NCI-H748 (cell line): ENCODE data around the gene TMEM163.

Source experiments
- DNase-seq: peaks from one replicate; lab custom pipeline; 2025; ENCODE audit not compliant: unreplicated experiment; lab: John Stamatoyannopoulos, UW

Gene TMEM163

DNA sequence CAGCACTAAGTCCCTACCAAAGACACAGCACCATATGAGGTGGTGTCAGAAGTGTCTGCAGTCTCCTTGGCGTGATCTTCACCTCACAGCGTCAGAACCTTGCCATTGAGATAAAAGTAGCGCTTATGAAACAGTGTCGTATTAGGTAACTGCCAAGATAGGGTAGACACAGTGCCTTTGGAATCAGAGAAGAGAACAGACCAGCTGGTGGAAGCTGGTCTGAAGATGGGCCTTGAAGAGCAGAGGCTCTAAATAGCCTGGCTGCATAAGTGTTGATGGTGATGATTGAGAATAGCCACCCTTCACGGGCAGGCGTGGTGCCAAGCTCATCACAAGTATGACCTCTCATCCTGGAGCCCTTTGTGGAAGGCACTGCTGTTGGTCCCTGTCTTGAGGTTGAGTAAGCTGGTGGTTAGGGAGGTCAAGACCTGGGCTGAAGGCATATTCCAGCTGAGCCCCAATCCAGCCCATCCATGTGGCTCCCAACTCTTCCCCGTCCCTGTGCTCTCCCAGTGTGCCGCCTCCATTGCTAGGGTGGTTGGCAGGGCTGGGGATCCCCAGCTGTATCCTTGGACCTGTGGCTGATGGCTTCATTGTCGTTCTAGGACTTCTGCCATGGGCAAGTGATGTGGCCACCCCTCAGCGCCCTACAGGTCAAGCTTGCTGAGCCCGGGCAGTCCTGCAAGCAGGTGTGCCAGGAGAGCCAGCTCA lies 277.5 kb downstream of the TMEM163 start:
- DNase-seq = no peak

DNA sequence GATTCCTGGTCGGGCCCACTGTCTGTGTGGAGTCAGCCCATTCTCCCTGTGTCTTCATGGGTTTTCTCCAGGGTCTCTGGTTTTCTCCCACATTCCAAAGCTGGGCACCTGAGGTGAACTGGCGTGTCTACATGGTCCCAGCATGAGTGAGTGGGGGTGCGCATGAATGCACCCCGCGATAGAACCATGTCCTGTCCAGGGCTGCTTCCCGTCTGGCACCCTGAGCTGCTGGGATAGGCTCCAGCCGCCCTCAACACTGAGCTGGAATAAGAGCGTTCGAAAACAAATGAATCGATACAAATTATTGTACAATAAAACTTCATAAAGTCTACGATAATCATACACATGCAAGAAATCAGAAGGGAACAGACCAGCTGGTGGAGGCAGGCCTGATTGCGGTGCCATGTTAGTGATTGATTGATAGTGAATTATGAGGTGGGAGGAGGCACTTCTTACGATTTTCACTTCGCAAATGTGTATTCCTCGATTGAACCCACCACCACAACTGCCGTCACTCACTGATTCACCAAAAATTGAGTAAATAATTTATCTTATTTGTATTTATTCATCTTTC lies 278.4 kb downstream of the TMEM163 start:
- no peak for DNase-seq

DNA sequence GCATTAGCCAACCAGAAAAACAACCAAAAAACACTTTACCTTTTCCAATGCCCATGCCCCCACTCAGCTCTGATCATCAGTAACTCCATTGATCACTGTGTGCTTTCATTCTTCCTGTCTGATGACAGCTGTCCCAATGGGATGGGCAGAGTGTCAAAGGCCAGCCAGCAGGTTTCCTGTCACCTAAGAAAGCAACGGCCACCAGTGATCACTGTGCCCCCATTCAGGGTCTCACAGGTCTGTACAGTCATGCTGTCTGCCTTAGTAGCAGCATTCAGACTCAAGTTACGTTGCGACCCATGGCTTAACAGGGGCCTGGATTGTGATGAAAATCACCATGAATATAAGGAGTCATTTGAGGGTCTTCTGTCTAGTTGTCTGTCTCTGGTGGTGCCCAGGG lies 280.4 kb downstream of the TMEM163 start:
- no peak for DNase-seq

DNA sequence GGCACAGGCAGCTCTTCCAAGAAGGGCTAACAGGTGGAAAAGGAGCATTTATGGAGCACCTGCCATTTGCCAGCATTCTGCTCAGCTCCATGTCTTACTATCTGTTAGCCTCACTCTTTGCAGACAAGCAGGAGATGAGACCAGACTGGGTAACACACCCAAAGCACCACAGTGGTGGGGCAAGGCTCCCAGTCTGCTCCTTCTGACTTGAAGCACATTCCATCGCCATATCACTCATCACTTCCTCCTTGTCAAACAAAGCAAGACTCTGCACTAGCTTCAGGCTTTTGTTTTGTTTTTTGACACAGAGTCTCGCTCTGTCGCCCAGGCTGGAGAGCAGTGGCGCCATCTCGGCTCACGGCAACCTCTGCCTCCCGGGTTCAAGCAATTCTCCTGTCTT lies 282.1 kb downstream of the TMEM163 start:
- DNase-seq = no peak

DNA sequence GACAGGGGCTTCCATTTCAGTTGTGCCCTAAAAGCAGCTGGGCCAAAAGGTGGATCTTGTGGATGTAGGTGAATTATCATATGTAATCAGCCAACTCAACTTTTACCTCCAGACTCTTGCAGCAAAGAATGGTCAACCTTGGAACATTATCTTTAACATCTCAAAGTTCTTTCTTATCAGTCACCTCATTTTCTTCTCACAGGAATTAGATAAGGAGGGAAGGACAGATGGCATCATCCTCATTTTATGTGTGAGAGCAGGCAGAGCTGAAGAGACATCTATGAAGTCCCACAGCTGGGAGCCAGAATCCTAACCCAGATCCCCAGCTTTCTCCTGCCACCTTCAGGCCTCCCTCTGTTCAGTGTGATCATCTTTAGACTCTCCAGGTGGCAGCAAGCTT lies 282.9 kb downstream of the TMEM163 start:
- no peak for DNase-seq

DNA sequence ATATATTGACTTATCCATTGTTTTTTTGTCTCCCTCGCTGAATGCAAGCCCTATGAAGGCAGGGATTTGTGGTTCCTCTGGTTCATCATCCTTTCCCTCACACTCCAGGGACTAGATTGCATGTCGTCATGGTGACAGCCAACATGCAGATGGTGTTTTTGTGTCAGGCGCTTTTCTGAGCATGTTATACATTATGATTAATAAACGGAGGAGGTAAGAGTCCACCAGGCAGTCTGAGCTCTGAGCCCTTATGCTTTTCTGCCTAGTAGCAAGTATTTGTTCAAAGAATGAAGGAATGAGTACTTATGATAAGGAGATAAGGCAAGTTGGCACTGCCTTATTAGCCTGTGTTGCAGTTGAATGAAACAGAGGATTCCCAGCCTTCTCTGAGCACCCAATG lies 283.3 kb downstream of the TMEM163 start:
- DNase-seq = no peak

DNA sequence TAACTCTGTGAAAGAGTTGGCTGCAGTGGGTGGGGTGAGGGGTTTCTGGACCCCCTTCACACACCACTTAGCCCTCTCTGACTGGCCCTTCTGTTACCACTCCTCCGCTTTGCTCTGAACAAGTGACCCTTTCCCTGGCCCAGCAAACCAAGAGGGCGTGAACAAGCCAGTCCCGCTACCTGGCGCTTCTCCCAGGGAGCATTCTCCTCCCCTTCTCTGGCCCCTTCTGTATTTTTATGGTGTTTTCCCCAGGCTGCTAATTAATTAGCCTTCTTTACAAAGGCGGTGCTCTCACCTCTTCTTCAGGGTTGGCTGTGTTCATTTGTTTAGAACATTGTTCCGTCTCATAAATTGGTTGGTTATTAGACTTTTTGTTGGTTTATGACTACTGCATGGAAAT lies 284.8 kb downstream of the TMEM163 start:
- DNase-seq = peak; percentile 19

DNA sequence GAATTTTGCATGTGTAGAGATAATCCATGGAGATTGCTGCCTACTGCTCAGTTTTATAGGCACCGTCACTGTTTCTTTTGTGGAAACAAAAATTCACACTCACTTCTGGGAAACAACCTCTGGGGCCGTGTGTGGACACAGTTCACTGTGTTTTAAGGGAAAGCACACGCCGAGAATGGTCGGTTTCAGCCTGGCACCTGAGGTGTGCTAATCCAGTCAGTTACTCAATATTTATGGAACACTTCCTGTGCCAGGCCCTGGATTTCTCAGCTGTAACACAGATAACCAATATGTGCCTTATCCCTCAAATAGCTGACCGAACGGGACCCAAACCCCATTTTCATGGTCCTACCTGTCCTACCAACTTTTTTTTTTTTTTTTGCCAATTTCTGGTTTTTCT lies 285.3 kb downstream of the TMEM163 start:
- DNase-seq = no peak

DNA sequence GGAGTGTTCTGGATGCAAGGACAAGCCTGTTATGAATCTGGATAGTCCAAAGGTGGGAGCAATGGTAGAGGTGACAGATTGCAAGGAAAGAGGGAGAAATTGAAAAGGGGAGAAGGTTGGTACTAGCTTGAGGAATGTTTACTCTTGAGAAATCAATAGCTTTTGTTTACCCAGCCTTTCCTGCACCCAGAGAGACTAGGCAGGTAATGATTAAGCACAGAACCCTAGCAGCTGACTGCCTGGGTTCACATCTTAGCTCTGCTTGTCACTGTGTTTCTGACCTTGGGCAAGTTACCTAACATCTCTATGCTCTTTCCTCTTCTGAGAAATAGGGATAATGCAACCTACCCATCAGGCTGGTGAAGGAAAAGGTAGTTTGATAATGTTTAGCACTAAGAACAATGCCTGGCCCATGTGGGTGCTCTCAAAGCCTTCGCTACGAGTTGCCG lies 286.3 kb downstream of the TMEM163 start:
- DNase-seq = no peak

DNA sequence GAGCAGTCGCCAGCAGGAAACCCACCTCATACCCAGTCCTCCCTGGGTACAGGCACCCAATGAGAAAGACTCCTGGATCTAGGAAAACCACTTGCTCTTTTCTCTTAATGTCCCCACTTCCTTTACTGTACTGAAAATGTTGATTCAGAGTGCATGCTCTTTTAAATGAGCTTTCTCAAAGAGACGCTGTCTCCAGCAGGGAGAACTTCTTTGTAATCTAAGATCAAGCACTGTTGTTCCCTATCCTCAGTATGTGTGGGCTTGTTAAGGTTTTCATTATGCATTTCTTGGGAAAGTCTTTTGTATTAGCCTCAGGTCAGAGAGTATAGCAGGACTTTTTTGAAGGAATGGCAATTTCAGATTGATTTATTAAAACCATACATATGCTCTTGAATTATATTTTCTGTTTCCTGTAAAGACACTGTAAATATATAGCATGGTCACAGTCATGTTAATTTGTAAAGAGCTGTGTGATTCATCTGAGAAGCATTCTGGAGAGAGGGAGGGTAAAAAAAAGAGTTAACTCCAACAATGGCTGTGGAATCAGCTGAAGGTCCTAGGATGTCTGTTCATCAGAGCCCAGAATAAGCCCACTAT lies 286.9 kb downstream of the TMEM163 start:
- no peak for DNase-seq

DNA sequence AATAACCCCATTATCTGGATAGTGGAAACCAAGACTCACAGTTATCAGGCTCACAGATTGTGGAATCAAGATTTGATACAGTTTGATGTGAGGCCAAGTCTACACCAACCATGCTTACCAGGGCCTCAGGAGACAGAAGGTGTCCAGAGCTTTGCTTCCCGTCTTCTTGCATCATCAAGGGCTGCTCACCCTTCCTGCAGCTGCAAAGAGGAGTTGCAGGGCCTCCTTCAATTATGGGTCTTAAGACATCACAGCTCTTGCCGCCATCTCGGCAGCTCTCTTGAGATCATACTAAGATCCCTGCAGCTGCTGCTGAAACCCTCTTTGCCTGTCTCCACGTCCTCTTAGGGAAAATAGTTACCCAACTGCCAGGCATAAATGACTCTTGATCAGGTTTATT lies 288.9 kb downstream of the TMEM163 start:
- DNase-seq = no peak

DNA sequence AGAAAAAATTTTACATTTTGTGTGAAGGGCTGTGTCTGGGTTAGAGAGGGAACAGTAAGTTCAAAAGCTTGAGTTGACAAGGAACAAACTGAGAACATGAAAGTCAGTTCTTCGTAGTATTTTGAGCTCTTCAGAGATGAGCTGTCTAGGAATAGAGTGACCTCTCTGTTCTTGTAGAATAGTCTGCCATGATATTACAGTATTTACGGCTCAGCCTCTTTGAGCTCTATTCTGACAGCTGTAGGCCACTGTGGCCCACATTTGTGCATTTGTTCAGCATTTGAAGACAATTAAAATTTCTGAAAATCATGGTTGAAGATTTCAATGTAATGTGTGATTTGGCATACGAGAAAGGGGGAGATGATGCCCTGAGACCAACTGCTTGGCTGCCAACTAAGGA lies 292.1 kb downstream of the TMEM163 start:
- no peak for DNase-seq

DNA sequence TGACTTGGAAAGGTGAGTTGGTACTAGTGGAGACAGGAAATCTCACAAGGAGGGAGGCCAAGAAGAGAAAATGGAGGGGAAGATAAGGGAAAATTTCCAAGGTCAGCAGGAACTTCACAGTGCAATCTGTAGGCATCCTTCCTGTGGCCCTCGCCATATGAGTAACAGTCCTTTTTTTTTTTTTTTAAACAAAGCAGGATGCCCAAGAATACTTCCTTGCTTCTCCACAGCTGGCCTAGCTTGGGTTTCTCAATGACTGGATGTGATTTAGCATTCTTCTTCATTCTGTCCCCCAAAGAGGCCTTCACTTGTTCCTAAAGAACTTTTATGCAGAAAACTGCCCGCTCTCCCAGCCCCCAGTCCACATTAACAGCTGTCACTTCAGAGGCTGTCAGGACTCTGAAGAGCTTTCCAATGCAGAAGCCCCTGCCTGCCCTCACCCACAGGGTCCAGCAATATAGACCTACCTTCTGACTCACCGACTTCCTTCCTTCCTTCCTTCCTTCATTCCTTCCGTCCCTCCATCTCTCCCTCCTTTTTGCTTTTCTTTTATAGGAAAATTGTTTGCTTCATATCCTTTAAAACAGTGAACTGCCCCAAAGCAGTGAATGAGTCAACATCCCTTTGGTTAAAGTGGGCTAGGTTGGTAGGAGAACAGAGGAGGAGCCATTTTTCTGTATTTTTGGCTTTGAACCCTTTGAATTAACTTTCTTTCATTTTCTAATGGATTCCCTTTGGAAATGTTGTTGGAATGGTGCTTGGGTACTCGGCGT lies 292.9 kb downstream of the TMEM163 start:
- no peak for DNase-seq

DNA sequence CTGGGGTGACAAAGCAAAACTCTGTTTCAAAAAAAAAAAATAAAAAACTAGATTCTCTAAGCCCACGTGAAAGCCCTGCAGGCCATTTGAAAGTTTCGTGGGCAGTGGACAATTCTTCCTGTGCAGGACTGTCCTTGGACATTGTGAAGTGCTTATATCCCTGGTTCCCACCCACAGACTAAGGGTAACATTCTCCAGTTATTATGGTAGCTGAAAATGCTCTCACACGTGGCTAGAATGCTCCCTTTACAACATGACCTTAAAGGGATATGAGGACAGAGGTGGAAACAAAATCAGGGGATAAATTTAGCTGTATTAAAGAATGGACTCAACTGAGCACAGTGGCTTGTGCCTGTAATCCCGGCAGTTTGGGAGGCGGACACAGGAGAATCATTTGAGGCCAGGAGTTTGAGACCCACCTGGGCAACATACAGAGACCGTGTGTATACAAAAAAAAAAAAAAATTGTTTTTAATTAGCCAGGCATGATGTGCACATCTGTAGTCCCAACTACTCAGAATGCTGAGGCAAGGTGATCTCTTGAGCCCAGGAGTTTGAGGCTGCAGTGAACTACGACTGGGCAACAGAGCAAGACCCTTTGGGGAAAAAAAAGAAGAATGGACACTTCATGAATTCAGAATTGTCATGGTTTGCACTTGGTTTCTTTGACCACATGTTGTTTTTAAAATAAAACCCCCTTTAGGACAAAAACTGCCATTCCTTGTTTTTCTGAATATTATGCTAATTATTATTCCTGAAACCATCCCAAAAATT lies 297.1 kb downstream of the TMEM163 start:
- no peak for DNase-seq

DNA sequence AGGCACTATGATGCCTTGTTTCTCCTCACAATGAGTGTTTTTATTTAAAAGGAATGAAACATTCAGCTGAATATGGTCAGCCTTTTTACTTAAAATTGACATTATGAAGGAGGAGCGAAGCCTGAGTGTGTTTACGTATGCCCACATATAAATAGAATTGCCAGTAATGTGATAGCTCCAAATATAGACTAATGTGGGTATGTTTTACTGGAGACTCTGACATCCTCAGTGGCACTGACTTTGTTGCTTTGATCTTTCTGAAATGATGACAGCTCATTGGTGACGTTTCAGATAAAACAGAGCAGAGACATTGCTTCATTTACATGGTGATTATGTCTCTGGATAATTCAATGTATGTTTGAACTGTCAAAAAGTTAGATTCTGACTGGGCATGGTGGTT lies 297.9 kb downstream of the TMEM163 start:
- no peak for DNase-seq

DNA sequence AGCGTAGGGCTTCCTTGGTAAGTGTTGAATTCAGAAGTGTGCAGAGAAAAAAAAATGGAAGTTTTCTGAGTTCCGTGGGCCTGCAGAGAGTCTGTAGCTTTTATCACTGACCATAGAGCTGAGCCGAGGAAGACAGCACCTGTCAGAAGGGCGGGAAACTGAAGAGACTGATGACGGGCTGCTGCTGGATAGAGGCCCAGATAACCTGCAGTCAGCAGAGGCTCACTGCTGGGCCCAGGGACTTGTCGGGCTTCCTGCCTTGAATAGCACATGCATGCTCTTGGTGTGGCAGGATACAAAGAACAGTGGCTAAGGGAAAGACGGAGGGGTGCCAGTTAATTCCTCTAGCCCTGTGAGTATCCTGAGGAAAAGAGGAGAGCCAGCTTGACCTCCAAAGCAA lies 298.5 kb downstream of the TMEM163 start:
- no peak for DNase-seq

DNA sequence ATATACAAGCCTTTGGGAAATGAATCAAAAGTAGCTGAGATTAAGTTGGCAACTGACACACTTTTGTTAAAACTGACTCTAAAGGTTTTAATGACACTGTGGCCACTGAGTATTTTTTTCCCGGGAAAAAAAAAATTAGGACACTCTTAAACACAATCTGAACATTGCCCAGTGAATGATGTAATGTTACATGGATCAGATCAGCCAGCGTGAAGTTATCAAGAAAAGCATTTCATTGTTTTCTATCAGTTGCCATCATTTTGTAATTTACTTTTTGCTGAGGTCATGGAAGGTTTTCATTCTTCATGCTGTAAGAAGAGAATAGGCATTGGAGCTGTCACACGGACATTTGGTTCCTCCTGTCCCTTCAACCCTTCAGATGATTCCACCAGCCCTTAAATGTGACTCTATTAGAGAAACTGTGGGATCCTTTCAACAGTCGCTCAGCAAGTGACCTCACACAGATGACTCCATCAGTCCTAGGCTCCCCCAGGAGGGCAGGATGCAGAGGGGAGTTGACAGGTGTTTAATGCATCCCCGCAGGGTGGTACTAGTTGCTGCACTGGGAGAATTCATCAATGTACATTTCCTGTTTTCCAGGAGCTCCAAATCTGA lies 300.7 kb downstream of the TMEM163 start:
- no peak for DNase-seq

DNA sequence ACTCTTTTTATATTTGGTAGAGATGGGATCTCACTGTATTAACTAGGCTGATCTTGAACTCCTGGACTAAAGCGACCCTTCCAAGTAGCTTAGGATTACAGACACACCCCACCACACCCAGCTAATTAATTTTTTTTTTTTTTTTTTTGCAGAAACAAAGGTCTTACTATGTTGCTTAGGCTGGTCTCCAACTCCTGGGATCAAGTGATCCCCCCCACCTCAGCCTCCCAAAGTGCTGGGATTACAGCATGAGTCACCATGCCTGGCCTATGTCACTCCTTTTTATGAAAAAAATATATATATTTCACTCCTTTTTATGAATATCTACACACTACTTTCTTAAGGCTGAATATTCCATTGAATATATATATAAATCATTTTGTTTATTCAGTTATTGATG lies 302.2 kb downstream of the TMEM163 start:
- DNase-seq = no peak

DNA sequence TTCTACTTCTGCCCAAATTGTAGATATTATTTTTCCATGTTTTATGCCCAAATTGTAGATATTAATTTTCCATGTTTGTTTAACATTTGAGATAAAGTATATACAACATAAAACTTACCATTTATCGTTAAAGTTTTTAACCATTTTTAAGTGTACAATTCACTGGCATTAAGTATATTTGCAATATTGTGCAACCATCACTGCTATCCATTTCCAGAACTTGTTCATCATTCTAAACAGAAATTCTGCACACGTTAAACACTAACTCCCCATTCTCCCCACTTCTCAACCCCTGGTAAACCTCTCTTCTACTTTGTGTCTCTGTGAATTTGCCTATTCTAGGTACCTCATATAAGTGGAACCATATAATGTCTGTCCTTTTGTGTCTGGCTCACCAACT lies 302.8 kb downstream of the TMEM163 start:
- no peak for DNase-seq

DNA sequence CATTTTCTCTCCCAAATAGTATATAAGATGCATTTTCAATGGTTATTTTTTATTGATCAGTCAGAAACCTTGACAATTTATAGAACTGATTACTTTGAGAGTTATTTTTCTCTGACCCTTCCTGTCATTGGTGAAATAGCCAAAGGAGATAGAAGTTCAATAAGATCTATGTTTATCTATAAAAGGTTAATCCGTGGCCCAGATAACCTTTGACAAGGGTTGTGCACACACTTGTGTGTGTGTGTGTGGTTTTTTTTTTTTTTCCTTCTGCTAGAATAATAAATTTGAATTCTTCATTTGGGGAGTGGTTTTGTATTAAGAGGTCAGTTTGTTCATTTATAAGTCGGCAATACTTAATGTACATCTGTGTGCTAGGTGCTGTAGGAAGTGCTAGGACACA lies 304.9 kb downstream of the TMEM163 start:
- no peak for DNase-seq

DNA sequence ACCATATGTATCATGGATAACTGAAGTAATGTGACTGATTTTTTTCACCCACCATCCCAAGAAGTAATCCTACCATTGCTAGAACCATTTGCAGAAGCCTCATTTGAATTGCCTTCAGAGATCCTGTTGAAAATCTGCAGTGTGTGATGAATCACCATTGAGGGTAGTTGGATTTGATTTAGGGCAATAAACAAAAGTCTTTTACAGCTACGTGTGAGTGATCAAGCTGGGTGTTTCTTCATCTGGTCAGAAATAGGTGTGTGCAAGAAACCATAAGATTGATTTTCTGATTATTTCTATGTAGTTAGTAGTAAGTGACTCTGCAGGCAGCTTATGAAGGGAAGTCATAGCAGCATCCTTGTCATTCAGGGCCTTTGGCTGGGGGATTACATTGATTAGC lies 305.4 kb downstream of the TMEM163 start:
- DNase-seq = no peak
